Omental fat pad (tissue), 4 donors: ENCODE data around the gene SH3PXD2A. TPM values are rescaled to one million over a fixed set of nuclear protein-coding genes. Genes with fewer than 3 reads are reported as not detected.

Experiments used
- ATAC-seq: fragments of 150-250 bp; one replicate; pipeline ENCODE4 v1.9.1; 2016; ENCODE audit warnings: mild to moderate bottlenecking, moderate library complexity; ENCODE audit not compliant: low FRiP score
- DNase-seq: peaks from one replicate; pipeline ENCODE4 v3.0.0-alpha.2; 2019; ENCODE audit warnings: low spot score
- total RNA-seq, 4 donors: library from RNA; depleted of rRNA; stranded (reverse); fragments of >200 nt; gene quantifications; one replicate each; pipeline ENCODE4 v1.1.0, GENCODE V29; 2016
- TF ChIP-seq, protein P1 (sequence below), 3 donors: fragments of 450-650 bp; IDR thresholded peaks; one replicate each; pipeline ENCODE4 v1.5.1; 2016 to 2017; ENCODE audit warnings: antibody characterized with exemption in 3 of 3, mild to moderate bottlenecking in 3 of 3, moderate library complexity in 2 of 3

SH3PXD2A gene
- total RNA-seq, 4 donors from 2014 or later: 21.0 to 36.3 (median 22.5) TPM

- peak; percentile 89 for ATAC-seq
- TF ChIP-seq, protein P1, sequence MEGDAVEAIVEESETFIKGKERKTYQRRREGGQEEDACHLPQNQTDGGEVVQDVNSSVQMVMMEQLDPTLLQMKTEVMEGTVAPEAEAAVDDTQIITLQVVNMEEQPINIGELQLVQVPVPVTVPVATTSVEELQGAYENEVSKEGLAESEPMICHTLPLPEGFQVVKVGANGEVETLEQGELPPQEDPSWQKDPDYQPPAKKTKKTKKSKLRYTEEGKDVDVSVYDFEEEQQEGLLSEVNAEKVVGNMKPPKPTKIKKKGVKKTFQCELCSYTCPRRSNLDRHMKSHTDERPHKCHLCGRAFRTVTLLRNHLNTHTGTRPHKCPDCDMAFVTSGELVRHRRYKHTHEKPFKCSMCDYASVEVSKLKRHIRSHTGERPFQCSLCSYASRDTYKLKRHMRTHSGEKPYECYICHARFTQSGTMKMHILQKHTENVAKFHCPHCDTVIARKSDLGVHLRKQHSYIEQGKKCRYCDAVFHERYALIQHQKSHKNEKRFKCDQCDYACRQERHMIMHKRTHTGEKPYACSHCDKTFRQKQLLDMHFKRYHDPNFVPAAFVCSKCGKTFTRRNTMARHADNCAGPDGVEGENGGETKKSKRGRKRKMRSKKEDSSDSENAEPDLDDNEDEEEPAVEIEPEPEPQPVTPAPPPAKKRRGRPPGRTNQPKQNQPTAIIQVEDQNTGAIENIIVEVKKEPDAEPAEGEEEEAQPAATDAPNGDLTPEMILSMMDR (IDR thresholded peaks at IDR 0.05): no peak
- DNase-seq: no peak
Observed at GRCh38 chr10:103659674-103660363, 195.6 kb downstream of the SH3PXD2A start.

DNA sequence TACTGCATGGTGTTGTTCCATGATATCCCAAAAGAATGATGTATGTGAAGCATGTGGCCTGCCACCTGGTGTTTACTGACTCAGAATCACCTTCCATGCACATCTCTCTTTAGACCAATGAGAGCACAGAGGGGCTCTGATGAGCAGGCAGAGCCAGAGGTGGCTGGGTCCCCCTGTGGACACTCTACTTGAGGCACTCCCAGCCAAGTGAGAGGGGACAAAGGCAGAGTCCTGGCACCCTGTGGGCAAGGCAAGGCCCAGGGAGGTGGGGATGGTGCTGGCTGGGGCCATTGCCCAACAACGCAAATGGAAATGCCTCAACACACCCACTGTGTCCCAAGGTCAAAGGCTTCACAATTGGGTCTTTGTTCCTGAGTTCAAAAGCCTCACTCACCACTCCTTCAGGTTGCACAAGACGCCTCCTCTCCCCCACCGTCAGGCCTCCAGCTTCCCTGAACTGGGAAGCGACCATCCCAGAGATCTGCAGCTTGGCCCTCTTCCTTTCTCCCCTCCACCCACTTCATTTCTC is 197.3 kb downstream of the SH3PXD2A start:
- TF ChIP-seq, protein P1 (IDR thresholded peaks at IDR 0.05): no peak
- ATAC-seq: no peak
- no peak for DNase-seq

GRCh38 chr10:103657061-103657591 is 198.2 kb downstream of the SH3PXD2A start:
- no peak for DNase-seq
- ATAC-seq: no peak
- TF ChIP-seq, protein P1 (IDR thresholded peaks at IDR 0.05): no peak

DNA sequence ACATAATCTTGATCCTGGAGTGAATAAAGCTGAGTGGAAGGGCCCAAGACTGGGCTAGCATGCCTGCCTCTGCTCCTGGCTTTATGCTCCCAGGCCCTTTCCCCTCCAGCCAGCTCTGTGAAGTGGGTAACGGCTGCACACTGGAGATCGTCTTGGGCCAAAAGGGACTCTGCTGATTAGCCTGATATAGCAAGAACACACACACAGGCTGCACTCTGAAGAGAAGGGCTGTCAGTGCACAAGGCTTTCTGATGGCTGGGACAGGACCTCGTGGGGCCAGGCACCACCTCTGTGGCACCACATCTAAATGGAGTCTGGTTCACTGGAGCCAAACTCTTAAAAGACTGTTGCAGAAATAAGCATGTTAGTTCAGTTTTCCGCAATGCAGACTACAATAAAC is 200.5 kb downstream of the SH3PXD2A start:
- TF ChIP-seq, protein P1 (IDR thresholded peaks at IDR 0.05): no peak
- DNase-seq: no peak
- ATAC-seq: no peak

GRCh38 chr10:103653581-103654037 is 201.8 kb downstream of the SH3PXD2A start:
- TF ChIP-seq, protein P1 (IDR thresholded peaks at IDR 0.05): no peak
- DNase-seq (no peak), ATAC-seq (no peak)

GRCh38 chr10:103652599-103653281 is 202.6 kb downstream of the SH3PXD2A start:
- DNase-seq (no peak), ATAC-seq (no peak)
- TF ChIP-seq, protein P1 (IDR thresholded peaks at IDR 0.05): no peak
